ENCODE results near the gene PLCH1.

GRCh38 chr3:155519078-155519477 lies 225.8 kb downstream of the PLCH1 start:
- no peak for TF ChIP-seq CTCF (IDR thresholded peaks at IDR 0.05 in 2 of 3, conservative IDR thresholded peaks at IDR 0.05 in 1 of 3; ENCODE audit: control insufficient read depth in 2 of 3, extremely low read depth in 1 of 3, insufficient read depth in 1 of 3, low read depth in 3 of 3, low read length in 3 of 3)
- TF ChIP-seq GABPA (IDR thresholded peaks at IDR 0.05; ENCODE audit: low read depth): no peak
- no peak for TF ChIP-seq EP300 (IDR thresholded peaks at IDR 0.05; ENCODE audit: borderline replicate concordance in 1 of 2, control insufficient read depth in 1 of 2, low read depth in 2 of 2, low read length in 2 of 2)
- TF ChIP-seq ZNF274 (IDR thresholded peaks at IDR 0.05; ENCODE audit: insufficient read depth, insufficient read length): no peak
- no peak for TF ChIP-seq KDM1A (IDR thresholded peaks at IDR 0.05; ENCODE audit: borderline replicate concordance)
- TF ChIP-seq JUND (IDR thresholded peaks at IDR 0.05; ENCODE audit: low read depth, low read length): no peak
- TF ChIP-seq CHD2 (IDR thresholded peaks at IDR 0.05; ENCODE audit: borderline replicate concordance, low read depth, low read length): no peak
- TF ChIP-seq ZBTB33 (IDR thresholded peaks at IDR 0.05): no peak
- no peak for TF ChIP-seq RAD21 (IDR thresholded peaks at IDR 0.05; ENCODE audit: insufficient read depth, low read depth, low read length)
- no peak for TF ChIP-seq POU2F2 (IDR thresholded peaks at IDR 0.05; ENCODE audit: borderline replicate concordance, low read depth, low read length)
- TF ChIP-seq ELK1 (IDR thresholded peaks at IDR 0.05; ENCODE audit: low read depth, low read length): no peak
- TF ChIP-seq MTA3 (IDR thresholded peaks at IDR 0.05; ENCODE audit: borderline replicate concordance, low read length): no peak
- no peak for TF ChIP-seq USF1 (IDR thresholded peaks at IDR 0.05; ENCODE audit: borderline replicate concordance, extremely low read length, insufficient read depth, low read depth, low read length)
